GM21737 (cell line): ENCODE data around the gene APBA2.

ENCODE experiments used
- ATAC-seq: cut with Tn5 transposase; IDR thresholded peaks from one replicate; pipeline ENCODE4 v1.9.1; 2021; ENCODE audit warnings: mild to moderate bottlenecking, moderate library complexity; ENCODE audit not compliant: unreplicated experiment

The APBA2 gene

GRCh38 chr15:29072444-29072843 is 186.7 kb downstream of the APBA2 start:
- no peak for ATAC-seq

GRCh38 chr15:29074045-29074444 is 188.3 kb downstream of the APBA2 start:
- no peak for ATAC-seq

GRCh38 chr15:29078541-29078940 is 192.8 kb downstream of the APBA2 start:
- no peak for ATAC-seq

GRCh38 chr15:29079479-29079878 is 193.7 kb downstream of the APBA2 start:
- ATAC-seq = no peak

- no peak for ATAC-seq
Measured at GRCh38 chr15:29081781-29082180, 196.0 kb downstream of the APBA2 start.

GRCh38 chr15:29083161-29083560 is 197.4 kb downstream of the APBA2 start:
- no peak for ATAC-seq

GRCh38 chr15:29083858-29084257 is 198.1 kb downstream of the APBA2 start:
- ATAC-seq = no peak

- no peak for ATAC-seq
Measured at GRCh38 chr15:29086001-29086400, 200.2 kb downstream of the APBA2 start.

- ATAC-seq = no peak
Measured at GRCh38 chr15:29086891-29087290, 201.1 kb downstream of the APBA2 start.

GRCh38 chr15:29087521-29088285 is 201.9 kb downstream of the APBA2 start:
- no peak for ATAC-seq

- no peak for ATAC-seq
Measured at GRCh38 chr15:29088666-29089065, 202.9 kb downstream of the APBA2 start.

- ATAC-seq = no peak
Measured at GRCh38 chr15:29089731-29090616, 204.2 kb downstream of the APBA2 start.

GRCh38 chr15:29090617-29091466 is 205.1 kb downstream of the APBA2 start:
- ATAC-seq = no peak

- no peak for ATAC-seq
Measured at GRCh38 chr15:29091666-29092065, 205.9 kb downstream of the APBA2 start.

GRCh38 chr15:29092376-29093064 is 206.7 kb downstream of the APBA2 start:
- ATAC-seq = no peak

- no peak for ATAC-seq
Measured at GRCh38 chr15:29093065-29093435, 207.3 kb downstream of the APBA2 start.

GRCh38 chr15:29093696-29094343 is 208.0 kb downstream of the APBA2 start:
- ATAC-seq = no peak

GRCh38 chr15:29094711-29095110 is 208.9 kb downstream of the APBA2 start:
- no peak for ATAC-seq

GRCh38 chr15:29095746-29096145 is 210.0 kb downstream of the APBA2 start:
- no peak for ATAC-seq

GRCh38 chr15:29097168-29097567 is 211.4 kb downstream of the APBA2 start:
- no peak for ATAC-seq
